GM18508 (cell line): ENCODE measurements around the gene SELPLG.
"Not testable (repeated sequence)": the region's sequence is repeated elsewhere in the genome, so short reads cannot be mapped to it uniquely, and the experiment has no call there.

Source experiments
- ATAC-seq: cut with Tn5 transposase; IDR thresholded peaks from one replicate; pipeline ENCODE4 v1.9.1; 2021; ENCODE audit warnings: moderate number of reproducible peaks; ENCODE audit not compliant: insufficient read depth, unreplicated experiment

The SELPLG gene

DNA sequence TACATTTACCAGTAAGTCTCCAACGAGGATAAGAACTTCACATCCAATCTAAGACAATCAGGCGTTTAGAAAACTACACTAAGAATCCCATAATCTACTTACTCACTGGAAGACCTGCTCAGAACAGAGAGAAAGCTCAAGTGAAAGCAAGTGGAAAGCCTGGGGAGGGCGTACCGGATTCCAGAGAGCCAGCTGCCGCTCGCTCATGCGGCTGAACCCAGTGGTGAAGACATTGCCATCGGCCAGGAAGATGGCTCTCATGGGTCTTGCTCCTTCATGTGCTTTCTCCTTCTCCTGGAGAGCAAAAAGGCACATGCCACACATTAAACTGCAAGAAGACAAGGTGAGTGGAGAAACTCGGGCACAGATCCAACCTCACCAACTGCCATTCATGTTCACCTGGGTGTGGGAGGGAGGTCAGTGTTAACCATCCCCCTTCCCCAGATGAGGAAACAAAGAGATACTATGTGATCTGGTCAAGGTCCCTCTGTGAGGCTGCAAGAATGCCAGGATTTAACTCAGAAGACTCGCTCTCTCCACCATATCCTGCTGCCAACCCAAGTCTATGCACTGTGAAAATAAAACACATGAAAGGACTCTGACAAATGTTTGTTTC is 23.5 kb upstream of the SELPLG start:
- no peak for ATAC-seq

DNA sequence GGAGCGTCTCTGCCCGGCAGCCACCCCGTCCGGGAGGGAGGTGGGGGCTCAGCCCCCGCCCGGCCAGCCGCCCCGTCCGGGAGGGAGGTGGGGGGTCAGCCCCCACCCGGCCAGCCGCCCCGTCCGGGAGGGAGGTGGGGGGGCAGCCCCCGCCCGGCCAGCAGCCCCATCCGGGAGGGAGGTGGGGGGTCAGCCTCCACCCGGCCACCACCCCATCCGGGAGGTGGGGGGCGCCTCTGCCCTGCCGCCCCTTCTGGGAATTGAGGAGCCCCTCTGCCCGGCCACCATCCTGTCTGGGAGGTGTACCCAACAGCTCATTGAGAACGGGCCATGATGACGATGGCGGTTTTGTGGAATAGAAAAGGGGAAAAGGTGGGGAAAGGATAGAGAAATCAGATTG is 22.6 kb upstream of the SELPLG start:
- not testable (repeated sequence) for ATAC-seq

GRCh38 chr12:108655812-108656175 is 22.1 kb upstream of the SELPLG start:
- ATAC-seq = not testable (repeated sequence)

DNA sequence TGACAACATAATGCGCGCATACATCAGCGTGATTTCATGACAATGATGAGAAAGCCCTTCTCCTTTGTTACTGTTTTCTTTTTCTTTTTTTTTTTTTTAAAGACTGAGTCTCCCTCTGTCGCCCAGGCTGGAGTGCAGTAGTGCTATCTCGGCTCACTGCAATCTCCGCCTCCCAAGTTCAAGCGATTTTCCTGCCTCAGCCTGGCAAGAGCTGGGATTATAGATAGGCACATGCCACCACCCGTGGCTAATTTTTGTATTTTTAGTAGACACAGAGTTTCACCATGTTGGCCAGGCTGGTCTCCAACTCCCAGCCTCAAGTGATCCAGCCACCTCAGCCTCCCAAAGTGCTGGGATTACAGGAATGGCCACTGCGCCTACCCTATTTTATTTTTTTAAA is 20.9 kb upstream of the SELPLG start:
- not testable (repeated sequence) for ATAC-seq

- no peak for ATAC-seq
Observed at GRCh38 chr12:108653922-108654321, 20.2 kb upstream of the SELPLG start.

DNA sequence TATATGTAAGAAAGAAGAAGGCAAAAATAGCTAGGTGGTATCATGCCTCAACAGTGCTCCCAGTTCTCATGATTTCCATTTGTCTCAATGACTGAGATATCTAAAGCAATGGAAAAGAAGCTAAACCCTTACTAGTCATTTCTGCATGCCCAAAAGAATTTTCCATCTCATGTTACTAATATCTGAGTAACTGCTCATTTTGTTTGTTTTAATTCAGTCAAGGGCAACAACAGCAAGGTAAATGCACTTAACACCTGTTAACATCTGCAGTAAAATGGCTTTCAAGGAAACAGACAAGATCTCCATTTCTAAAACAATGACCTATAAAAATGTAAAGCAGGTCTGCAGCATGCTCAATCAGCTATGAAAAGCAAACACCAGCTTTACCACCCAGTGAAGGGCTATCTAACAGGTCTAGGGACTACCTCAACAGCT is 19.4 kb upstream of the SELPLG start:
- ATAC-seq = no peak

DNA sequence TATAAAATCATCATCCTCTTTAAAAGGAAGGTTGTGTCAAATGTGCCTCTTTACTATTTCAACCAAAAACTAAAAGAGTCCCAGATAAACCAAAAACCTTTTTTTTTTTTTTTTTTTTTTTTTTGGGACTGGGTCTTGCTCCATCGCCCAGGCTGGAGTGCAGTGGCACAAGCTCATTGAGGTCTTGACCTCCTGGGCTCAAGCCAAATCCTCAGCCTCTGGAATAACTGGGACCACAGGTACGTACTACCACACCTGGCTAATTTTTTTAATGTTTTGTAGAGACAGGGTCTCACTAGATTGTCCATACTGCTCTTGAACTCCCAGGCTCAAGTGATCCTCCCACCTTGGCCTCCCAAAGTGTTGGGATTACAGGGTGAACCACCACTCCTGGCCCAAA is 16.4 kb upstream of the SELPLG start:
- ATAC-seq = no peak

DNA sequence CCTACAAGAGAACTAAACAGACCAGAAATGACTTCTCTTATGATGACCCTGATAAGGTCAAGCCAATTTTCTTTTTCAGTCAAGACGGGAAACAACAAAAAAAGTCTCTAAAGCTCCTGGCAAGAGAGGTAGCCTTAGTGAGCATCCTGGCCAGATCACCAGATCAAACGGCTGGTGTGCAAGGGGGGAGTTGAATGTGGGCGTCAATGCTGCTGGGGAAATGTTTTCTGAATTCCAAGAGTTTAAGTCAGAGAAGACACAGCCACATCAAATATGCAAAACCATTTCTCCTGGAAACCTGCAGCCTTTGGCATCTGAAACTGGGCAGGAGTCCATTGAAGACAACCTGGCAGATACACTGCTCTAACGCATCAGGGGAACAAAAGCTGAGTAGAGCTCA is 16.0 kb upstream of the SELPLG start:
- no peak for ATAC-seq

- ATAC-seq = no peak
Observed at GRCh38 chr12:108649126-108649525, 15.4 kb upstream of the SELPLG start.

DNA sequence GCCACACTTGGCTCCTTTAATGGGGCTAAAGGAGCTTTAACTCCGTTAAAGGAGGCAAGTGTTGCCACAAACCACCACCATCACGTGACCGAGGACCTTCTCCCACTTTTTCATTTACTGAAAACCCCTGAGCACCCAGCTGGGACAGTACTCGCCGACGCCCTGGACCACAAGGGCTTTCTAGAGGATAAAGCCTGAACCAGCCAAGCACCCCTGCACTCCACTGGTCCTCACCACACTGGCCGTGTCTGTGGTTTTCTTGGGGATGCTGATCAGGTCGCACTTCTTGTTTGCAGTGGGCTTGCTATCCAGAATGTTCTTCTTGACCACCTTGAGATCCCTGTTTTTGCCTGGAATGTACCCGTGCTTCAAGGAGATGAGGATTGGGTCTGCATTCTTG is 14.7 kb upstream of the SELPLG start:
- ATAC-seq = no peak

GRCh38 chr12:108647585-108648287 is 14.0 kb upstream of the SELPLG start:
- no peak for ATAC-seq

- no peak for ATAC-seq
Observed at GRCh38 chr12:108646600-108647579, 13.2 kb upstream of the SELPLG start.

DNA sequence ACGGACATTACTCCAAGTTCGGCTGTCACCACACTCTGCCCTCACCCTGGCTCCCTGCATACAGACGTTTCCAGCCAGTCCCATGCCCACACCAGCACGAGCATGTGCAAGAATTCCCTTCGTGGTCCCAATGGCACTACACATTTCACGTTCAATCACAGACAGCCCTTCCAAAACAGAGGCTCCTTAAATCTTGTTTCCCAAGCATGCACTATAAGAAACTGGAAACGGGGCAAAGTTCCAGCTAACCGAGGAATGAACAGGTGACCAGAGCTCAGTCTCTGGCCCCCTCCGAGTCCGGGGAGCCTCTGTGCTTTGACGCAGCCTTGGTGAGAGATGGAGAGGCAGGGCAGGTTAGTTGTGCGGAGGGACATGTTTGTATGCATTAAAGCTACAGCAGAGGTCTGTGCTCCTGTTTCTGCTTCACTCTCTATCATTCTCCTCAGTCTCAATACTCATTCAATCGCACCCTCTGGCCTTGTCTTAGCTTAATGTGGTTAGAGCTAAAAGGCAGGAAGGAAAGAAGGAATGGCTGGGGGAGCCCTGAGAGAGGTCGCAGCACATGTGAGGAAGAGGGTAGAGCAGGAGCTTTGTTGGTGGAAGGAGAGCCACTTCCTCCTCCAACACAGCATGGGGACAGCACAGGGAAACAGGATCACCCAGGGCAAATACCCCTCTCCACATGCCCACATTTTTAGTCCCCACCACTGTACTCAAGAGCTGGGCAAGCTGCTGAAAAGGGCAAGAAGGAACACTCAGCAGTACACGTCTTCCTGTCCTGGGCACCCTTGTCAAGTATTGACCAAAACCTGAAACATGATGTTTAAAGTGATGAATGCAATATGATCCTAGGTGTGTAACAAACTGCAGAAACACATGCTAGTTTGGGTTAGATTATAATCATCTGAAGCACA is 12.2 kb upstream of the SELPLG start:
- no peak for ATAC-seq

DNA sequence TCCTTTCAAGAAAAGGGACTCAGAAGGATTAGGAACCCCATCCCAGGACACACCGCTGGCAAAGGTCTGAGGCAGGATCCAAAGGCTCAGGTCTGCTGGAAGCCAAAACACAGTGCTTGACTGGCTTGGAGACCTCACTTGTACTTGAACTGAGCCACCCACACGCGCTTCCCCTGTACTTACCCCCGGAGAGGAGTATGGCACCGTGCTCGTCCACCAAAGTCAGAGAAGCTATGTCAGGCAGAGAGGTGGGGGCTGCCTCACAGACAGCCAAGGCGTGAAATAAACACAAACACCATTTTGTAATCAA is 11.1 kb upstream of the SELPLG start:
- ATAC-seq = no peak

DNA sequence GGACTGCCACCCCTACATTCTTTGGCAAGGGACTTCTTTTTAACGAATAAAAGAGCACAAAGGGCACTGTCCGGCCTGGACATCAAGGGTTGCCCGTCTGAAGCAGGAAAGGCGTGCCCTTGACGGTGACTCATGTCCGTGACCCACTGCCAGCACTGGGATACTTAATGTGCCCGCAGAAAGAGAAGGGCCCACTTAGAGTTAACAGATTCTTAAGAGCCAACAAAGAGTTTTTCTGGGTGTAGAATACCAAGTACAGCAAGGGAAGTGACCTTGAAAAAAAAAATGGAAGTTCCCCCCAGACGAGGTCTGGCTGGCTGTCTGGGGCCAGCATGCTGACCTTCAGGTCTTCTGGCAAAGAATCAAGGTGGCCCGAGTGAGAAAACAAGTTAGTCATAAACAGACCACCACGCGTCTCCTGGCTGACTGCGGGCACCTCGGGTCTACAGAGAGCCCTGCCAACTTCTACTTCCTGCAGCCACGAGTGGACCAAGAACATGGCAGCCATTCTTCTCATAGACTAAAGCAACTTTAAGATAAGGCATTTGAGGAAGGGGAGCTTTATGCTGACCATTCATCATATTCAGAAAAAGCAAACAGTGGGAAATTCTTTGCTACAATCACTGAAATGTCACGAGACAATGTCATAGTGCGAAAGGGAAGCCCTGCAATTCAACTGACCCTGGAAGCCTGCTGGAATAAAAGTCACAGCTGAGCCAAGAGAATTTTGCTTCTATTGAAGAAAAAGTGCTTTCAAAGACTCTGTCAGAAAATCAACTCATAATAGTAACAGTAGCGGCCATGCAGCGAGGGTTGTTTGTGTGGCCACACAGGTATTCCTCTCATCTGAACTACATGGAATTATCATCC is 10.5 kb upstream of the SELPLG start:
- no peak for ATAC-seq

DNA sequence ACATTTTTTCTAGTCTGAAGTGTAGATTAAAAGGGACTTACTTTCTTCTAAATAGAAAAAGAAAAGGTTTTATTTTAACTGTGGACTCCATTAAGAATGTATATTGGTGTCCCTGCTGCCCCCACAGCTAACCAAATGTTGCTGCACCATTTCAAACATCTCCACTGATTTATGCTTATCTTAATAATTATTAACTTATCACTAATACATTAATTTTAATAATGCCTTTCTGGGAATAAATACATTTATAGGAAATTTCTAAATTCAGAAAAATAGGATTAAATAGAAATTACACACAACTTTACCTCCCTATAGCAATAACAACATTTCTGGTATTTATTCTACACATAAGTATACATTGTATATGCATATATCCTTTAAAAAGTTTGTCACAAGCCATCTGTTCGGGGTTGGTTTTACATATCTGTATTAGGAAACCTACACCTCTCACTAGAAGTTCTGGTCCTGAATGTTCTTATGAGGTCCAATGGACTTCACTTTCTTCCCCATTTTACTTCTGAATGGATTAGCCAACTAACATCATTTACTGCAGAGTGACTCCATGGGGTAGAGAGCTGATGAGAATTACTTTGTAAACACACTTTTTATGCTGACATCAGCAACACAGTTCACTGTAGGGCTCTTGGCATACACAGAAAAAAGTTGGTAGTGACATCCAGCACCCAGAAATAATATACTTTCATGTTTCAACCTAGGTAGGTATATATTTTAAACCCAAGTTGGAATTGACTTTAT is 9.4 kb upstream of the SELPLG start:
- no peak for ATAC-seq

- no peak for ATAC-seq
Observed at GRCh38 chr12:108642269-108642870, 8.7 kb upstream of the SELPLG start.
